ENCODE results near the gene ARMCX4. TPM values are rescaled to one million over a fixed set of nuclear protein-coding genes. Genes with fewer than 3 reads are reported as not detected.
A peak's percentile ranks its signal among the peaks of the same experiment; 100 is the strongest.

The ARMCX4 gene
- total and polyA plus RNA-seq, 2 donors from 2014 or later: 6.5 to 16.0 TPM

- Histone ChIP-seq H3K4me1 (ENCODE audit: control insufficient read depth in 2 of 3, insufficient read depth in 2 of 3, low read depth in 1 of 3, low read length in 3 of 3) (no peaks in the 10 kb centered on the region), H3K36me3 (ENCODE audit: control insufficient read depth in 2 of 3, insufficient read depth in 3 of 3, low read length in 3 of 3) (no peaks in the 10 kb centered on the region), H3K27me3 (ENCODE audit: control insufficient read depth, insufficient read depth, low read length) (no peaks in the 10 kb centered on the region), H3K9ac (ENCODE audit: low read length in 3 of 3) (no peak overlapping the region), H3K27ac (ENCODE audit: low read depth in 2 of 2, low read length in 2 of 2) (no peak overlapping the region), H3K9me3 (ENCODE audit: control insufficient read depth in 2 of 3, insufficient read depth in 1 of 3, low read length in 3 of 3) (no peaks in the 10 kb centered on the region), H3K4me3 (ENCODE audit: low read length in 3 of 3) (no peak overlapping the region)
- intact Hi-C loops (cut with DNase I): no loop called here
- TF ChIP-seq CTCF (IDR thresholded peaks at IDR 0.05; ENCODE audit: borderline replicate concordance, extremely low read depth, insufficient read depth): peak; percentile 25
- DNase-seq: peak in 1 of 5 donors; percentile 7
- FAIRE-seq: peak; percentile 74
Observed at GRCh38 chrX:101462892-101463291, 22.4 kb upstream of the ARMCX4 start.

GRCh38 chrX:101478366-101478765, 6.9 kb upstream of the ARMCX4 start:
- FAIRE-seq (no peak), DNase-seq (no peak)
- no peak for TF ChIP-seq CTCF (IDR thresholded peaks at IDR 0.05; ENCODE audit: borderline replicate concordance, extremely low read depth, insufficient read depth)
- Histone ChIP-seq H3K4me3 (ENCODE audit: low read length in 3 of 3) (no peak overlapping the region), H3K36me3 (ENCODE audit: control insufficient read depth in 2 of 3, insufficient read depth in 3 of 3, low read length in 3 of 3) (no peaks in the 10 kb centered on the region), H3K9ac (ENCODE audit: low read length in 3 of 3) (no peak overlapping the region), H3K27ac (ENCODE audit: low read depth in 2 of 2, low read length in 2 of 2) (no peak overlapping the region), H3K9me3 (ENCODE audit: control insufficient read depth in 2 of 3, insufficient read depth in 1 of 3, low read length in 3 of 3) (no peaks in the 10 kb centered on the region), H3K4me1 (ENCODE audit: control insufficient read depth in 2 of 3, insufficient read depth in 2 of 3, low read depth in 1 of 3, low read length in 3 of 3) (no peaks in the 10 kb centered on the region), H3K27me3 (ENCODE audit: control insufficient read depth, insufficient read depth, low read length) (no peaks in the 10 kb centered on the region)
- intact Hi-C loops (cut with DNase I): no loop called here

GRCh38 chrX:101482296-101482695, 3.0 kb upstream of the ARMCX4 start:
- intact Hi-C loops (cut with DNase I): no loop called here
- H3K9ac ChIP-seq (ENCODE audit: low read length in 3 of 3): no peak overlapping the region
- no peaks in the 10 kb centered on the region for H3K9me3 ChIP-seq (ENCODE audit: control insufficient read depth in 2 of 3, insufficient read depth in 1 of 3, low read length in 3 of 3)
- H3K4me1 ChIP-seq (ENCODE audit: control insufficient read depth in 2 of 3, insufficient read depth in 2 of 3, low read depth in 1 of 3, low read length in 3 of 3): no peaks in the 10 kb centered on the region
- DNase-seq: no peak
- H3K27me3 ChIP-seq (ENCODE audit: control insufficient read depth, insufficient read depth, low read length): no peaks in the 10 kb centered on the region
- no peak for TF ChIP-seq CTCF (IDR thresholded peaks at IDR 0.05; ENCODE audit: borderline replicate concordance, extremely low read depth, insufficient read depth)
- no peaks in the 10 kb centered on the region for H3K36me3 ChIP-seq (ENCODE audit: control insufficient read depth in 2 of 3, insufficient read depth in 3 of 3, low read length in 3 of 3)
- FAIRE-seq: no peak
- no peak overlapping the region for H3K4me3 ChIP-seq (ENCODE audit: low read length in 3 of 3)
- H3K27ac ChIP-seq (ENCODE audit: low read depth in 2 of 2, low read length in 2 of 2): no peak overlapping the region

GRCh38 chrX:101483705-101484104, 1.6 kb upstream of the ARMCX4 start:
- FAIRE-seq: no peak
- Histone ChIP-seq H3K4me3 (ENCODE audit: low read length in 3 of 3) (no peak overlapping the region), H3K4me1 (ENCODE audit: control insufficient read depth in 2 of 3, insufficient read depth in 2 of 3, low read depth in 1 of 3, low read length in 3 of 3) (no peaks in the 10 kb centered on the region), H3K36me3 (ENCODE audit: control insufficient read depth in 2 of 3, insufficient read depth in 3 of 3, low read length in 3 of 3) (no peaks in the 10 kb centered on the region), H3K27me3 (ENCODE audit: control insufficient read depth, insufficient read depth, low read length) (no peaks in the 10 kb centered on the region), H3K9me3 (ENCODE audit: control insufficient read depth in 2 of 3, insufficient read depth in 1 of 3, low read length in 3 of 3) (no peaks in the 10 kb centered on the region), H3K27ac (ENCODE audit: low read depth in 2 of 2, low read length in 2 of 2) (no peak overlapping the region), H3K9ac (ENCODE audit: low read length in 3 of 3) (no peak overlapping the region)
- DNase-seq: peak in 2 of 5 donors; percentile 22 to 30
- intact Hi-C loops (cut with DNase I): no loop called here
- no peak for TF ChIP-seq CTCF (IDR thresholded peaks at IDR 0.05; ENCODE audit: borderline replicate concordance, extremely low read depth, insufficient read depth)

Measured in kidney (tissue), 14 donors.